Activated CD4-positive, alpha-beta T cell treated with anti-CD3 and anti-CD28 coated beads, Interleukin-2, Interleukin-4, amounts not matched to agents 100 ng/mL and 50 ng/mL, durations not matched to agents 16 hours and 8 hours (primary cell): ENCODE measurements around the gene GPR78.
"Not testable (repeated sequence)": the region's sequence is repeated elsewhere in the genome, so short reads cannot be mapped to it uniquely, and the experiment has no call there.

Experiments
- DNase-seq: peaks from one replicate; pipeline ENCODE4 v3.0.0-alpha.2; 2020; ENCODE audit warnings: low spot score

The GPR78 gene

GRCh38 chr4:8564595-8564994 lies 15.6 kb upstream of the GPR78 start:
- DNase-seq, result no peak

GRCh38 chr4:8568068-8568668 lies 12.0 kb upstream of the GPR78 start:
- DNase-seq, result no peak

GRCh38 chr4:8570201-8570600 lies 10.0 kb upstream of the GPR78 start:
- DNase-seq, result no peak

- no peak for DNase-seq
These were observed 8.2 kb upstream of the GPR78 start for GRCh38 chr4:8571702-8572685.

GRCh38 chr4:8573266-8573665 lies 6.9 kb upstream of the GPR78 start:
- no peak for DNase-seq

GRCh38 chr4:8574796-8575370 lies 5.3 kb upstream of the GPR78 start:
- DNase-seq, result no peak

- DNase-seq, result no peak
These were observed 4.7 kb upstream of the GPR78 start for GRCh38 chr4:8575457-8575856.

GRCh38 chr4:8576591-8576990 lies 3.6 kb upstream of the GPR78 start:
- not testable (repeated sequence) for DNase-seq

GRCh38 chr4:8577046-8577445 lies 3.1 kb upstream of the GPR78 start:
- no peak for DNase-seq

- no peak for DNase-seq
These were observed 2.2 kb upstream of the GPR78 start for GRCh38 chr4:8577972-8578371.

GRCh38 chr4:8578717-8579116 lies 1.5 kb upstream of the GPR78 start:
- DNase-seq, result no peak

GRCh38 chr4:8579526-8580320 lies 469 bp upstream of the GPR78 start:
- DNase-seq, result no peak

GRCh38 chr4:8581094-8581861 lies 1.1 kb downstream of the GPR78 start:
- no peak for DNase-seq

GRCh38 chr4:8582016-8582415 lies 1.8 kb downstream of the GPR78 start:
- DNase-seq, result no peak

- DNase-seq, result no peak
These were observed 2.2 kb downstream of the GPR78 start for GRCh38 chr4:8582436-8582835.

GRCh38 chr4:8582941-8583654 lies 2.9 kb downstream of the GPR78 start:
- no peak for DNase-seq

- DNase-seq, result no peak
These were observed 3.4 kb downstream of the GPR78 start for GRCh38 chr4:8583655-8584025.

- DNase-seq, result no peak
These were observed 5.0 kb downstream of the GPR78 start for GRCh38 chr4:8585186-8585585.

GRCh38 chr4:8585721-8586212 lies 5.6 kb downstream of the GPR78 start:
- no peak for DNase-seq

GRCh38 chr4:8586246-8586645 lies 6.1 kb downstream of the GPR78 start:
- DNase-seq, result no peak
